DOHH2 (cell line): ENCODE data around the gene SLC35G3.

Source experiments
- CTCF ChIP-seq: fragments of 200-600 bp; sonication (generic); IDR thresholded peaks from one replicate; pipeline ENCODE4 v1.5.1; 2014; ENCODE audit warnings: antibody characterized with exemption, mild to moderate bottlenecking, low read depth, low read length; ENCODE audit not compliant: poor library complexity, severe bottlenecking
- EZH2phosphoT487 ChIP-seq: fragments of 200-600 bp; sonication (generic); IDR thresholded peaks from 2 replicates; pipeline ENCODE4 v1.6.1; 2017; ENCODE audit warnings: borderline replicate concordance, mild to moderate bottlenecking, antibody characterized with exemption, low read length, moderate library complexity, mixed read lengths

GRCh38 chr17:35238821-35239220, 44.6 kb upstream of the SLC35G3 start:
- TF ChIP-seq CTCF (no peak), EZH2phosphoT487 (no peak)
